ENCODE measurements around the gene HBZ. TPM values are rescaled to one million over a fixed set of nuclear protein-coding genes. Genes with fewer than 3 reads are reported as not detected.
"Not testable (repeated sequence)": the region's sequence is repeated elsewhere in the genome, so short reads cannot be mapped to it uniquely, and the experiment has no call there.

Gene HBZ
- polyA plus RNA-seq, 10 donors = 0.99 to 15.3 (median 5.7) TPM

DNA sequence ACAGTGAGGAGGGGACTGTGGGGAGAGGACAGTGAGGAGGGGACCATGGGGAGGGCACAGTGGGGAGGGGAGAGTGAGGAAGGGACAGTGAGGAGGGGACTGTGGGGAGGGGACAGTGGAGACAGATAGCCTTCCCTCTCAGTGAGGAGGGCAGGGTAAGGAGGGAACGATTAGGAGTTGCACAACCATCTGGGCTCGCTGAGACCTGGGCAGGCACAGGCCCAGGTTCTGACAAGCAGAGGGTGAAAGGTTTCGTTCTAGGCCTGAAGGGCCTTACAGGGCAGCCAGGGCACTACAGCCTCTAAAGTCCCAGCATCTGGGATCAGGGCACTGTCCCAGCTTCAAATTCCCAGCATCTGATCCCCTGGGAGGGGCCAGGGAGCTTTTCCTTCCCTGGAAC lies 11.3 kb downstream of the HBZ start:
- DNase-seq = not testable (repeated sequence)

GRCh38 chr16:164134-164823 lies 11.8 kb downstream of the HBZ start:
- DNase-seq = not testable (repeated sequence)

DNA sequence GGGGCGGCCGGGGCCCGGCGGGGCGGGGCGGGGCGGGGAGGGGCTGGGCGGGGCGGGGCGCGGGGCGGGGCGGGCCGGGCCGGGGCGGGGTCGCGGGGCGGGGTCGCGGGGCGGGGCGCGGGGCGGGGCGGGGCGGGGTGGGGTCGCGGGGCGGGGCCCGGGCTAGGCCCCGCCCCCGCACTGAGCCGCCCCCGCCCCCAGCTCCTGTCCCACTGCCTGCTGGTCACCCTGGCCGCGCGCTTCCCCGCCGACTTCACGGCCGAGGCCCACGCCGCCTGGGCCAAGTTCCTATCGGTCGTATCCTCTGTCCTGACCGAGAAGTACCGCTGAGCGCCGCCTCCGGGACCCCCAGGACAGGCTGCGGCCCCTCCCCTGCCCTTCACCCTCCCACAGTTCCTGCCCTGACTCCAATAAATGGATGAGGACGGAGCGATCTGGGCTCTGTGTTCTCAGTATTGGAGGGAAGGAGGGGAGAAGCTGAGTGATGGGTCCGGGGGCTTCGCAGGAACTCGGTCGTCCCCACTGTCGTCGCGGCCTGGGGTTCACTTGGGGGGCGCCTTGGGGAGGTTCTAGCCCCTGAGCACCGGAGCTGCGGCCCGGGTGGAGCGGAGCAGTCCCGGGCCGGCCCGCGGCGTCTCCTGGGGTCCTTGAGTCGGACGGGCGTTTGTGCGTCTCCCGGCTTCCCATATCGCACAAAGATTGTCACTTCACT lies 12.5 kb downstream of the HBZ start:
- DNase-seq = no peak

DNA sequence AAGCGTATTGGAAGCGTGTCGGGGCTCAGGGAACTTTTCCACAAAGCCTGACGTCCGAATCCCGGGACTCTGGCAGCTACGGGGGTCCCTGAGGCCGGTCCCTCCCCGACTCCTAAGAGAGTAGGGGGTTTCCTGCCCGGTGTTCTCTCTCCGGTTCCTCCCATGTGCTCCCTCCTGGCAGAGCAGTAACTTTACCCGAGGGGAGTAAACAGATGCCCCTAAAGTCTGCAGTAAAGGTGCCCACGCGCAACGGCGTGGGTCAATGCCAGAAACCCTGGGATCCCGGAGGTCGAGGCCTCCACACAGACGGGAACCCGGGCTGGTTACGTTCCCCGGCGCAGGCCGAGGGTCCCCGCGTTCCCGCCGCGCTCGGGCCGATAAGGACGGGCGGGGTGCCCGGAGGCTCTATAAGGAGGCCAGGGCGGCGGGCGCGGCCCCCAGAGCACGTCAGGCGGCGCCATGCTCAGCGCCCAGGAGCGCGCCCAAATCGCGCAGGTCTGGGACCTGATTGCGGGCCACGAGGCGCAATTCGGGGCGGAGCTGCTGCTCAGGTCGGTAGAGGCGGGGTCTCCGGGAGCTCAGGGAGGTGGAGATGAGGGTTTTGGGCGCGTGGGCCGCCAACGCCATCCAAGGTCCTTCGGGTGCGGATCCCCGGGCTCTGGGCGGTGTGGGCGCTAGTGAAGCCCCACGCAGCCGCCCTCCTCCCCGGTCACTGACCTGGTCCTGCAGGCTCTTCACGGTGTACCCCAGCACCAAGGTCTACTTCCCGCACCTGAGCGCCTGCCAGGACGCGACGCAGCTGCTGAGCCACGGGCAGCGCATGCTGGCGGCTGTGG lies 13.3 kb downstream of the HBZ start, which contains the start of gene HBM:
TSS of gene HBM (plus strand) at position 440 of the 836 bp plus-strand sequence. CDS start at position 460, 20 bp downstream.
- no peak for DNase-seq

GRCh38 chr16:166375-167121 lies 14.1 kb downstream of the HBZ start:
- no peak for DNase-seq

- no peak for DNase-seq
Observed at GRCh38 chr16:167122-167690, 14.8 kb downstream of the HBZ start.

GRCh38 chr16:168424-168823 lies 16.0 kb downstream of the HBZ start:
- no peak for DNase-seq

DNA sequence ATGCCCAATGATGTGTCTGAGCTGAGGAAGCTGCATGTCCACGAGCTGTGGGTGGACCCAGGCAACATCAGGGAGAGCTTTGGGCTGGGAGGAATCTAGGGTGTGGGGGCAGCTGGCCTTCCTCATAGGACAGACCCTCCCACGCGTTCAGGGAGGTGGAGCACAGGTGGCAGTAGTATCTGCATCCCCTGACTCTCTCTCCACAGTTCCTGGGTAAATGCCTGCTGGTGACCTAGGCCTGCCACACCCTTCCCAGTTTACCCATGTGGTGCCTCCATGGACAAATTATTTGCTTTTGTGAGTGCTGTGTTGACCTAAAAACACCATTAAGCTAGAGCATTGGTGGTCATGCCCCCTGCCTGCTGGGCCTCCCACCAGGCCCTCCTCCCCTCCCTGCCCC lies 16.6 kb downstream of the HBZ start:
- DNase-seq = no peak

DNA sequence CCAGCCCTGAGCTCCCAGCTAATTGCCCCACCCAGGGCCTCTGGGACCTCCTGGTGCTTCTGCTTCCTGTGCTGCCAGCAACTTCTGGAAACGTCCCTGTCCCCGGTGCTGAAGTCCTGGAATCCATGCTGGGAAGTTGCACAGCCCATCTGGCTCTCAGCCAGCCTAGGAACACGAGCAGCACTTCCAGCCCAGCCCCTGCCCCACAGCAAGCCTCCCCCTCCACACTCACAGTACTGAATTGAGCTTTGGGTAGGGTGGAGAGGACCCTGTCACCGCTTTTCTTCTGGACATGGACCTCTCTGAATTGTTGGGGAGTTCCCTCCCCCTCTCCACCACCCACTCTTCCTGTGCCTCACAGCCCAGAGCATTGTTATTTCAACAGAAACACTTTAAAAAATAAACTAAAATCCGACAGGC lies 17.7 kb downstream of the HBZ start:
- DNase-seq = peak in 1 of 3 donors; percentile 45

- DNase-seq = no peak
Observed at GRCh38 chr16:170788-171187, 18.3 kb downstream of the HBZ start.

DNA sequence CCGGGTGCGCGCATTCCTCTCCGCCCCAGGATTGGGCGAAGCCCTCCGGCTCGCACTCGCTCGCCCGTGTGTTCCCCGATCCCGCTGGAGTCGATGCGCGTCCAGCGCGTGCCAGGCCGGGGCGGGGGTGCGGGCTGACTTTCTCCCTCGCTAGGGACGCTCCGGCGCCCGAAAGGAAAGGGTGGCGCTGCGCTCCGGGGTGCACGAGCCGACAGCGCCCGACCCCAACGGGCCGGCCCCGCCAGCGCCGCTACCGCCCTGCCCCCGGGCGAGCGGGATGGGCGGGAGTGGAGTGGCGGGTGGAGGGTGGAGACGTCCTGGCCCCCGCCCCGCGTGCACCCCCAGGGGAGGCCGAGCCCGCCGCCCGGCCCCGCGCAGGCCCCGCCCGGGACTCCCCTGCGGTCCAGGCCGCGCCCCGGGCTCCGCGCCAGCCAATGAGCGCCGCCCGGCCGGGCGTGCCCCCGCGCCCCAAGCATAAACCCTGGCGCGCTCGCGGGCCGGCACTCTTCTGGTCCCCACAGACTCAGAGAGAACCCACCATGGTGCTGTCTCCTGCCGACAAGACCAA lies 20.0 kb downstream of the HBZ start, which contains the start of gene HBA2:
TSS of gene HBA2 (plus strand) at position 503 of the 568 bp plus-strand sequence. CDS start at position 540, 37 bp downstream.
- DNase-seq = not testable (repeated sequence)

- not testable (repeated sequence) for DNase-seq
Observed at GRCh38 chr16:173211-173854, 20.9 kb downstream of the HBZ start.

- peak in 1 of 3 donors; percentile 56 for DNase-seq
Observed at GRCh38 chr16:173928-174769, 21.7 kb downstream of the HBZ start.

GRCh38 chr16:175011-175949 lies 22.8 kb downstream of the HBZ start:
- no peak for DNase-seq

GRCh38 chr16:176006-176405 lies 23.6 kb downstream of the HBZ start:
- DNase-seq = not testable (repeated sequence)

- DNase-seq = not testable (repeated sequence)
Observed at GRCh38 chr16:176477-177382, 24.3 kb downstream of the HBZ start, which contains the start of gene HBA1. TSS of gene HBA1 (plus strand) at chr16:176680. CDS start at chr16:176717, 37 bp downstream.

GRCh38 chr16:177394-177822 lies 25.0 kb downstream of the HBZ start:
- DNase-seq = peak in 1 of 3 donors; percentile 77
